Type B pancreatic cell (in vitro differentiated cells): ENCODE data around the gene SEMA3E. TPM values are rescaled to one million over a fixed set of nuclear protein-coding genes. Genes with fewer than 3 reads are reported as not detected.

ENCODE experiments used
- DNase-seq: peaks from one replicate; pipeline ENCODE4 v3.0.0; 2021; ENCODE audit warnings: mixed read lengths; ENCODE audit not compliant: unreplicated experiment; ENCODE audit errors: extremely low spot score
- H3K27ac Mint-ChIP-seq: 2 replicates; pipeline ENCODE4 v1.8.0; 2021; ENCODE audit warnings: mild to moderate bottlenecking, mixed read lengths
- H3K27me3 Mint-ChIP-seq: 2 replicates; pipeline ENCODE4 v1.8.0; 2021; ENCODE audit warnings: mixed read lengths
- H3K36me3 Mint-ChIP-seq: 2 replicates; pipeline ENCODE4 v1.8.0; 2021; ENCODE audit warnings: mixed read lengths
- H3K4me1 Mint-ChIP-seq: one replicate; pipeline ENCODE4 v1.8.0; 2021; ENCODE audit warnings: mixed read lengths; ENCODE audit not compliant: unreplicated experiment
- H3K4me3 Mint-ChIP-seq: 2 replicates; pipeline ENCODE4 v1.8.0; 2021; ENCODE audit warnings: mild to moderate bottlenecking, mixed read lengths
- H3K9me3 Mint-ChIP-seq: 2 replicates; pipeline ENCODE4 v1.8.0; 2021; ENCODE audit warnings: mixed read lengths
- total RNA-seq: library from RNA; stranded (reverse); gene quantifications from 2 replicates; pipeline ENCODE4 v1.2.1, GENCODE V29; 2021; ENCODE audit warnings: low replicate concordance
- TF ChIP-seq, protein P1 (sequence below): fragments of 200-600 bp; sonication (generic); conservative IDR thresholded peaks from 2 replicates; pipeline ENCODE4 v1.5.0; 2021; ENCODE audit warnings: antibody characterized with exemption, mild to moderate bottlenecking

Gene SEMA3E
- total RNA-seq, 1 donor from 2014 or later: 27.7 TPM

DNA sequence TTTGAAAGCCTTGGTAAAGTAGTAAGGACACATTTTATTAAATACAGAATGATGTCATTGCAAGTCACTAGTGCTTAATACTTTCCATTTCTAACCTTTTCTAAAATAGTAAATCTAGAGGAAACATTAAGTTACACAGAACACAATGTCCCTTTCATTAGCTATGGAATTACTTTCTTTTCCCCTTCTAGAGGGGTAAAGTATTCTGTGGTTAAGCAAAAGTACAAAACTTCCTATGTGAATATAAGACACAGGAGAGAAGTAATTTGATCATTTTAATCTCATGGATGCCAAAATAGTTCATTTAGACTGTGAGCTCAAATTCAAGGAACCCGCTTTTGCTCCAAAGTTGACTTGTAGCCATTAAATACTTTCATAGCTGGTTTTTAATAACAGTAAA, 49.8 kb downstream of the SEMA3E start:
- Mint-ChIP-seq H3K27me3 (no peaks in the 10 kb centered on the region), H3K4me1 (no peaks in the 10 kb centered on the region), H3K36me3 (no peaks in the 10 kb centered on the region), H3K9me3 (no peaks in the 10 kb centered on the region), H3K27ac (no peak overlapping the region), H3K4me3 (no peak overlapping the region)
- TF ChIP-seq, protein P1, sequence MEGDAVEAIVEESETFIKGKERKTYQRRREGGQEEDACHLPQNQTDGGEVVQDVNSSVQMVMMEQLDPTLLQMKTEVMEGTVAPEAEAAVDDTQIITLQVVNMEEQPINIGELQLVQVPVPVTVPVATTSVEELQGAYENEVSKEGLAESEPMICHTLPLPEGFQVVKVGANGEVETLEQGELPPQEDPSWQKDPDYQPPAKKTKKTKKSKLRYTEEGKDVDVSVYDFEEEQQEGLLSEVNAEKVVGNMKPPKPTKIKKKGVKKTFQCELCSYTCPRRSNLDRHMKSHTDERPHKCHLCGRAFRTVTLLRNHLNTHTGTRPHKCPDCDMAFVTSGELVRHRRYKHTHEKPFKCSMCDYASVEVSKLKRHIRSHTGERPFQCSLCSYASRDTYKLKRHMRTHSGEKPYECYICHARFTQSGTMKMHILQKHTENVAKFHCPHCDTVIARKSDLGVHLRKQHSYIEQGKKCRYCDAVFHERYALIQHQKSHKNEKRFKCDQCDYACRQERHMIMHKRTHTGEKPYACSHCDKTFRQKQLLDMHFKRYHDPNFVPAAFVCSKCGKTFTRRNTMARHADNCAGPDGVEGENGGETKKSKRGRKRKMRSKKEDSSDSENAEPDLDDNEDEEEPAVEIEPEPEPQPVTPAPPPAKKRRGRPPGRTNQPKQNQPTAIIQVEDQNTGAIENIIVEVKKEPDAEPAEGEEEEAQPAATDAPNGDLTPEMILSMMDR: no peak
- DNase-seq: no peak

DNA sequence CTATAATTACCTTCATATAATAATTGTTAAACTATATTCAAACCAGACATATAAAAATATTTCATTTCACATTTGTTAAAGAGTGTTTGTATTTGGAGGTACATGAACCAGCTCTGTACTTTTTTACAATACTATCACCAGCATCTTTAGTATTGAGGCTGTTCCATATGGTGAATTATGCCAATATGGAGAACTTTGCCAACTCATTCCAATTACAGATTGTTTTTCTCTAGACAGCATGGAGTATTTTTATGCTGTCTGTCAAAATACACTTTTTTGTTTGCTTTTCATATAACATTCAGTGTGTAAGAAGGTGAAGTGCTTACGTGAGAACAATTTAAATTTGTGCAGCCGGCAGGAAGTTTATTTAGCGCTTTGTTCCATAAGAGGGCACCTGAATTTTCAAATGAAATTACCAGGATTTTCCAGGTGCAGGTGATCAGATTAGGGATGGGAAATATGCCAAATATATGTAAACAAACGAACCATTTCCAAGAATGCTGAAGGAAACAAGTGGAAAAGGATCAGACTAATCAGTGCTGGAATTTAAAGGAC, 54.9 kb downstream of the SEMA3E start:
- Mint-ChIP-seq H3K4me3 (no peak overlapping the region), H3K4me1 (peaks cover 1% of the 10 kb centered on the region), H3K27ac (no peak overlapping the region), H3K27me3 (no peaks in the 10 kb centered on the region), H3K9me3 (no peaks in the 10 kb centered on the region), H3K36me3 (no peaks in the 10 kb centered on the region)
- DNase-seq: no peak
- TF ChIP-seq, protein P1: no peak

DNA sequence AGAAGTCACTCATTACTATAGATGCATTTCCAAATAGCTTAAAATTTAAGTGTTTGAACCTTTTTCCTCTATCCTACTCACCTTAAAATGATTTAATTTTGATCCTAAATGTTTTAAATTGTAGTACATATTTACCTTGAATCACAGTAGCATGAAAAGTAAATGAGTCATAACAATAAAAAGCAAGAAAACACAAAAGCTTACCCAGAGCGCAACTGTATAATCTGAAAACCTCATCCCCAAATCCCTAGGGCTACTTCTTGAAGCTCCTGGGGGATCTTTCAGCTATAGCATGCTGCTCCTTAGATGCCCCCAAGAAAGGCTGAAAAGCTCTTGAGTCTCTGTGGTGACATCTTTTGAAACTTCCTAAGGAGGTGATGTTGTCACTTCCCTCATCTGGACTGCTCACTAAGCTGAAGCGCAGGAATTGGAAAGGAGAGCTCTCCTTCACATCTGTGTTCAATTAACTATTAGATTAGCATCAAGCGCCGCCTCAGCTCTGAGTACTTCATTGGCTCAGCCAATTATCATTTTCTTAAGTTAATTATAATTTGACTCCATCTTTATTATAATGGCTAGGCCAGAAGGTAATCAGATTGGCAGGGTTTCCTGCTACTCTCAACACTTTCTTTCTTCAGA, 60.2 kb downstream of the SEMA3E start:
- no peak overlapping the region for H3K27ac Mint-ChIP-seq
- H3K4me3 Mint-ChIP-seq: no peak overlapping the region
- H3K27me3 Mint-ChIP-seq: no peaks in the 10 kb centered on the region
- TF ChIP-seq, protein P1: no peak
- no peaks in the 10 kb centered on the region for H3K9me3 Mint-ChIP-seq
- no peak for DNase-seq
- H3K4me1 Mint-ChIP-seq: peaks cover 9% of the 10 kb centered on the region
- no peaks in the 10 kb centered on the region for H3K36me3 Mint-ChIP-seq

DNA sequence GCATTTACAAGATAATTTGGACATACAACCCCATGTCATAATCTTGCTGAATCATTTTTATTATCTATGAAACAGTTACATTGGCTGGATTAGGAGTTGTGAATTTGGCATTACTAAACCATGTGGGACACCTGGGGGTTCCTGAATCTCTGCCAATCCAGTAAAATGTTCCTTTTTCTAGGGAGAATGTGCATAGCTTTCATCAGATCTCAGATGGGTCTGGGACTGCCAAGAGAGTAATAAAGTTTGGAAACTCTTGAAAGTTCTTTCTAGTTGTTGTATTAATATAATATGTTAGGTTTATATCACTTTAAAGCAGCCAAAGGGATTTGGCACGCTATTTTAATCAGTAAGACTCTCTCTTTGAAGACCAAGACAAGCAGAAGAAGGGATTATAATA, 62.7 kb downstream of the SEMA3E start:
- no peaks in the 10 kb centered on the region for H3K27me3 Mint-ChIP-seq
- DNase-seq: no peak
- H3K4me1 Mint-ChIP-seq: peaks cover 9% of the 10 kb centered on the region
- TF ChIP-seq, protein P1: no peak
- no peak overlapping the region for H3K4me3 Mint-ChIP-seq
- H3K36me3 Mint-ChIP-seq: no peaks in the 10 kb centered on the region
- H3K9me3 Mint-ChIP-seq: no peaks in the 10 kb centered on the region
- no peak overlapping the region for H3K27ac Mint-ChIP-seq

DNA sequence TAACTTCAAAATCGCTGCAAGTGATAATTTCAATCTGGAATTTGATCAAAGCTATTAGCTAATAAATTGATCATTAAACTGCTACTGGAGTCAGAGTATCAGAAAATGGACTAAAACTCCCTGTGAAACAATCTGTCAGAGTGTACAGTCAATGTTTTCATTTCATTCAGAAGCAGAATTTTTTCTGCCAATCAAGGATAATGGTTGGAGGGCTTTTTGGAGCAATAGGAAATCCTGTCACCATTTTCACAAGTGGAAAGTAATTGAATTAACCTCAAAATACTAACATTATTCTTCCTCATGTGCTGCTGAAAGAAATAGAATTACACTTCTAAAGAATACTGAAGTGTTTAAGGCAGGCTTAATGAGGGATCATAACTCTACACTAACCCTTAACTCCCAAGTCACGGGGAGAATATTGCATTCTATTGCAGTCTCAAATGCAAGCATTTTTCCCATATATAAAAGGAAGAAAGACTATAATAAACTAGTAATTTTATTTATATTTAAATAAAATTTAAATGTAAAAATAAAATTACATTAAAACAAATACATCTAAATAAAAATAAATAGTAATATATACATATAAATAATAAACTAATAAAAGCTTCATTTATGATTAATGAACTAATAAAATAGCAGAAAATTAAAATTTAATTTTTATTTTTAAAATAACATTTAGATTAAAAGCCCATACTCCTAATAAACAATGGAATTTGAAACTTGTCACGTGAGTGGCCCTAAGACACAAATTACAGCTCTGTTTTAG, 67.1 kb downstream of the SEMA3E start:
- no peaks in the 10 kb centered on the region for H3K9me3 Mint-ChIP-seq
- no peaks in the 10 kb centered on the region for H3K36me3 Mint-ChIP-seq
- H3K4me3 Mint-ChIP-seq: no peak overlapping the region

More for the DNA sequence above, 67.1 kb downstream of the SEMA3E start:
- TF ChIP-seq, protein P1: no peak
- no peak overlapping the region for H3K27ac Mint-ChIP-seq
- H3K4me1 Mint-ChIP-seq: no peaks in the 10 kb centered on the region
- no peak for DNase-seq
- no peaks in the 10 kb centered on the region for H3K27me3 Mint-ChIP-seq
